ENCODE data around the gene TEX22. TPM values are rescaled to one million over a fixed set of nuclear protein-coding genes. Genes with fewer than 3 reads are reported as not detected.

The TEX22 gene
- total and polyA plus RNA-seq, 2 experiments from 2014 or later, result 0.21 TPM

DNA sequence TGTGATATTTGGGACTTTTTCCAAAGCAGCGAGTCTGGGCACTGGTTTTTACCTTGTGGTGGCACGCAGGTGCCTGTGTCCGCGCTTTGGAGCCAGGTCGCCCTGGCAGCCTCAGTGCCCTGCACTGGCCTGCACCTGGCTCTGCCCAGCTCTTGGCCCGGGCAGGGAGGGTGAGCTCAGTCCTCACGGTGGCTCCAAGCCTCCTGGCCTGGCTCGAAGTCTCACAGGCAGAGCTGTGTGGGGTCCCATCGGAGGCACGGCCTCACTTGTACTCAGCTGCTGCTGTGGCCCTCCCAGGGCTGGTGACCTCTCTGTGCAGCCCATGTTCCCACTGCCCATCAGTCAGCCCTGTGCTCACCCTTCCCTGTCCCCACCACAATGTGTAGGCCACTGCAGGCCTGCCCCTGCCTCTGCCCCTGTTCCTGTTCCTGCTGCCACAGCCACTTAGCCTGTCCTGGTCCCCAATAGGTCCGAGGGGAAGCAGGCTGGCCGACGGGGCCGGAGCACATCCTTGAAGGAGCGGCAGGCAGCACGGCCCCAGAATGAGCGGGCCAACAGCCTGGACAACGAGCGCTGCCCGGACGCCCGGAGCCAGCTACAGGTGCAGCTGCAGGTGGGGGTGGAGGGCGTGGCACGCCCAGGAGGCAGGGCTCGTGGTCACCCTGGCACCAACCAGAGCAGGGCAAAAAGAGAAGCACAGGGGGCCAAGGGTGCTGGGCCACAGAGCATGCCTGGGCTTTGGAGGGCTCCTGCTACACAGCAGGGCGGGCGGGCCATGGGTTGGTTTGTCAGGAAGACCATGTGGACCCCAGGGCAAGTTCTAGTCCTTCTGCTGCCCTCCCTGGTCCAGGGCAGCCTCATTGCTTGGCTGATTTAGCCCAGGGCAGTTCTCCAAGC is 16.6 kb upstream of the TEX22 start:
- Histone ChIP-seq H3K27me3 (ENCODE audit: insufficient read depth) (no peaks in the 10 kb centered on the region), H4K20me1 (replicated peaks; ENCODE audit: insufficient read depth) (no peaks in the 10 kb centered on the region), H3F3A (replicated peaks; ENCODE audit: low read depth) (0 out of 2 replicates have a peak, but pooled peaks cover 2% of the 10 kb centered on the region), H3K36me3 (ENCODE audit: insufficient read depth) (no peaks in the 10 kb centered on the region), H2AFZ (no peak overlapping the region), H3K27ac (ENCODE audit: low read depth) (no peak overlapping the region), H3K4me2 (no peak overlapping the region), H3K9me2 (ENCODE audit: insufficient read depth) (no peaks in the 10 kb centered on the region), H3K79me2 (replicated peaks; ENCODE audit: insufficient read depth) (no peaks in the 10 kb centered on the region), H3K4me3 (no peak overlapping the region), H3K4me1 (ENCODE audit: insufficient read depth) (no peaks in the 10 kb centered on the region)
- peaks cover 15% of the 10 kb centered on the region for H3K36me3 Mint-ChIP-seq (ENCODE audit: low read depth)
- TF ChIP-seq ETS1 (IDR thresholded peaks at IDR 0.05) (no peak), EZH2 (IDR thresholded peaks at IDR 0.05; ENCODE audit: low read depth, unreplicated experiment) (no peak), EZH2phosphoT487 (IDR thresholded peaks at IDR 0.05; ENCODE audit: unreplicated experiment) (no peak), ZNF331 (CRISPR knock-in tag; IDR thresholded peaks at IDR 0.05; ENCODE audit: low read depth) (no peak)
- no peaks in the 10 kb centered on the region for H3K4me1 Mint-ChIP-seq
- ATAC-seq (no peak), DNase-seq (ENCODE audit: low spot score) (no peak)
- H3K4me3 Mint-ChIP-seq, result no peak overlapping the region
- H3K9me3 Mint-ChIP-seq, result no peaks in the 10 kb centered on the region
- peaks cover 8% of the 10 kb centered on the region for H3K27me3 Mint-ChIP-seq (ENCODE audit: insufficient read depth, low read depth, poor library complexity)
- no peak overlapping the region for H3K27ac Mint-ChIP-seq

- H3K4me3 Mint-ChIP-seq, result no peak overlapping the region
- H3K27ac Mint-ChIP-seq, result no peak overlapping the region
- no peak for ATAC-seq
- peaks cover 5% of the 10 kb centered on the region for H3K27me3 Mint-ChIP-seq (ENCODE audit: insufficient read depth, low read depth, poor library complexity)
- TF ChIP-seq CTCF (conservative IDR thresholded peaks at IDR 0.05; ENCODE audit: low read depth in 2 of 2) (no peak), EZH2 (IDR thresholded peaks at IDR 0.05; ENCODE audit: low read depth, unreplicated experiment) (no peak)
- Histone ChIP-seq H3K4me3 (no peak overlapping the region), H3K36me3 (ENCODE audit: insufficient read depth) (no peaks in the 10 kb centered on the region), H3K79me2 (replicated peaks; ENCODE audit: insufficient read depth) (no peaks in the 10 kb centered on the region), H3K27me3 (ENCODE audit: insufficient read depth) (no peaks in the 10 kb centered on the region), H3K9me2 (ENCODE audit: insufficient read depth) (no peaks in the 10 kb centered on the region), H3K4me2 (no peak overlapping the region), H3K4me1 (ENCODE audit: insufficient read depth) (no peaks in the 10 kb centered on the region), H3F3A (replicated peaks; ENCODE audit: low read depth) (0 out of 2 replicates have a peak, but pooled peaks cover 2% of the 10 kb centered on the region), H3K27ac (ENCODE audit: low read depth) (no peak overlapping the region), H4K20me1 (replicated peaks; ENCODE audit: insufficient read depth) (no peaks in the 10 kb centered on the region), H2AFZ (no peak overlapping the region)
- no peak for DNase-seq (ENCODE audit: low spot score)
- no peaks in the 10 kb centered on the region for H3K4me1 Mint-ChIP-seq
- peaks cover 15% of the 10 kb centered on the region for H3K36me3 Mint-ChIP-seq (ENCODE audit: low read depth)
- H3K9me3 Mint-ChIP-seq, result no peaks in the 10 kb centered on the region
These were observed 15.8 kb upstream of the TEX22 start for GRCh38 chr14:105382343-105383082.
